ENCODE results near the gene ACTL10. TPM values are rescaled to one million over a fixed set of nuclear protein-coding genes. Genes with fewer than 3 reads are reported as not detected.

Gene ACTL10
- total RNA-seq, 4 donors from 2014 or later, result 1.5 to 14.1 (median 3.0) TPM; not detected in 1

DNA sequence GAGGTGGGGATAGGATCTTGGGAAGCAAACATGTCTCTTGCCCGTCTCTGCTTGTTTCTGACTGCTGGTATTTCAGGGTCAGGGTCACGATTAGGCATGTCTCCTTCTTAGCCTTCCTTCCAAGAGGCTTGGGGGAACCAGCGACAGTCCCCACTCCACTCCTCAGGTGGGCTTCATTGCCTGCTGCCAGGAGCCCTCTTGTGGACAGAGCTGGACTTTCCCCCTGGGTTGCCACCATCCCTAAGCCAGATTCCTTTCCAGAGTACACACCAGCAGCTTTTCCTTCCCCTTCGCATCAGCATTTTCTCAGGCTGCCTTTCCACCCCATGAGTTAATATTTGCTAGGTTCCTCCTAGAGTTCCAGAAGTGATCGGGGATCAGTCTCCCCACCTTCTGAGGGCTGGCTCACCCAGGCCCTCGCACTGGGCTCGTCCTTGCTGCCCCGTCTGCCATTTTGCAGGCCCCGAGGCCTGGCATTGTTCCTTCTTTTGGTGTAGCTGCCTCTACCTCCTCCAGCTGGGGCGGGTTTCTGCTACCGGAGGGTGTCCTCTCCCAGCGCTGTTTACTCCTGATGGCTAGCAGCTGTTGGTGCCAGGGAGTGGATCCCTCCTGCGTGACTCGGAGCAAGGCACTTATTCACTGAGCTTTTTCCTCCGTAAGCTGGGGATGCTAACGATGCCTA, 13.4 kb upstream of the ACTL10 start:
- intact Hi-C loops (cut with DNase I; ENCODE audit: low total_unique reads) (loop anchor here (2.0 kb wide), 1 partner anchor 195 kb away; no protein-coding TSS in a partner anchor), in situ Hi-C loops (cut with MboI; ENCODE audit: low pct_ligation_motif_present in 1 of 4, low pct_unique_long_range_greater_than_20kb in 1 of 4, low sequenced_read_pairs in 3 of 4) (loop anchor here (5.0 to 10.0 kb wide), 3 partner anchors 189 to 201 kb away; no protein-coding TSS in a partner anchor)
- DNase-seq, result peak; percentile 64
- TF ChIP-seq POLR2AphosphoS5 (IDR thresholded peaks at IDR 0.05) (peak in 2 of 3 donors; percentile 4 to 8), EP300 (IDR thresholded peaks at IDR 0.05; ENCODE audit: low read depth) (no peak)
- TF ChIP-seq, protein P1, sequence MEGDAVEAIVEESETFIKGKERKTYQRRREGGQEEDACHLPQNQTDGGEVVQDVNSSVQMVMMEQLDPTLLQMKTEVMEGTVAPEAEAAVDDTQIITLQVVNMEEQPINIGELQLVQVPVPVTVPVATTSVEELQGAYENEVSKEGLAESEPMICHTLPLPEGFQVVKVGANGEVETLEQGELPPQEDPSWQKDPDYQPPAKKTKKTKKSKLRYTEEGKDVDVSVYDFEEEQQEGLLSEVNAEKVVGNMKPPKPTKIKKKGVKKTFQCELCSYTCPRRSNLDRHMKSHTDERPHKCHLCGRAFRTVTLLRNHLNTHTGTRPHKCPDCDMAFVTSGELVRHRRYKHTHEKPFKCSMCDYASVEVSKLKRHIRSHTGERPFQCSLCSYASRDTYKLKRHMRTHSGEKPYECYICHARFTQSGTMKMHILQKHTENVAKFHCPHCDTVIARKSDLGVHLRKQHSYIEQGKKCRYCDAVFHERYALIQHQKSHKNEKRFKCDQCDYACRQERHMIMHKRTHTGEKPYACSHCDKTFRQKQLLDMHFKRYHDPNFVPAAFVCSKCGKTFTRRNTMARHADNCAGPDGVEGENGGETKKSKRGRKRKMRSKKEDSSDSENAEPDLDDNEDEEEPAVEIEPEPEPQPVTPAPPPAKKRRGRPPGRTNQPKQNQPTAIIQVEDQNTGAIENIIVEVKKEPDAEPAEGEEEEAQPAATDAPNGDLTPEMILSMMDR (IDR thresholded peaks at IDR 0.05), result peak; percentile 71 to 81 (median 76)
- Histone ChIP-seq H3K36me3 (no peaks in the 10 kb centered on the region), H3K9me3 (no peaks in the 10 kb centered on the region), H3K27me3 (no peaks in the 10 kb centered on the region), H3K4me1 (peaks cover 17 to 45% (median 22%) of the 10 kb centered on the region in 4 donors), H3K27ac (peak overlapping the region; percentile 36 to 74 (median 54)), H3K4me3 (no peak overlapping the region)
- 0 to 34% methylated on average over 2 to 16 of the region's 16 CpGs for WGBS, 2 donors (ENCODE audit: low coverage in 1 of 2)

GRCh38 chr20:33653900-33654596, 12.7 kb upstream of the ACTL10 start:
- in situ Hi-C loops (cut with MboI; ENCODE audit: low pct_ligation_motif_present in 1 of 4, low pct_unique_long_range_greater_than_20kb in 1 of 4, low sequenced_read_pairs in 3 of 4) (loop anchor here (5.0 to 10.0 kb wide), 3 partner anchors 189 to 202 kb away; no protein-coding TSS in a partner anchor), intact Hi-C loops (cut with DNase I; ENCODE audit: low total_unique reads) (loop anchor here (2.0 kb wide), 1 partner anchor 195 kb away; no protein-coding TSS in a partner anchor)
- H3K9me3 ChIP-seq, result no peaks in the 10 kb centered on the region
- H3K4me1 ChIP-seq, result peaks cover 14 to 38% (median 20%) of the 10 kb centered on the region in 4 donors
- peak overlapping the region; percentile 37 to 74 (median 54) for H3K27ac ChIP-seq
- TF ChIP-seq POLR2AphosphoS5 (IDR thresholded peaks at IDR 0.05) (peak; percentile 75 to 82 (median 76)), POLR2A (IDR thresholded peaks at IDR 0.05) (no peak), EP300 (IDR thresholded peaks at IDR 0.05; ENCODE audit: low read depth) (no peak)
- TF ChIP-seq, protein P1 (IDR thresholded peaks at IDR 0.05), result no peak
- peaks cover 0 to 3% (median 0%) of the 10 kb centered on the region in 4 donors for H3K36me3 ChIP-seq
- no peaks in the 10 kb centered on the region for H3K27me3 ChIP-seq
- WGBS, 2 donors (ENCODE audit: low coverage in 1 of 2), result 41% methylated on average over 10 of the region's 11 CpGs; no CpG with 5 or more reads in 1 of the 2 donors
- DNase-seq, result peak; percentile 87
- H3K4me3 ChIP-seq, result no peak overlapping the region

DNA sequence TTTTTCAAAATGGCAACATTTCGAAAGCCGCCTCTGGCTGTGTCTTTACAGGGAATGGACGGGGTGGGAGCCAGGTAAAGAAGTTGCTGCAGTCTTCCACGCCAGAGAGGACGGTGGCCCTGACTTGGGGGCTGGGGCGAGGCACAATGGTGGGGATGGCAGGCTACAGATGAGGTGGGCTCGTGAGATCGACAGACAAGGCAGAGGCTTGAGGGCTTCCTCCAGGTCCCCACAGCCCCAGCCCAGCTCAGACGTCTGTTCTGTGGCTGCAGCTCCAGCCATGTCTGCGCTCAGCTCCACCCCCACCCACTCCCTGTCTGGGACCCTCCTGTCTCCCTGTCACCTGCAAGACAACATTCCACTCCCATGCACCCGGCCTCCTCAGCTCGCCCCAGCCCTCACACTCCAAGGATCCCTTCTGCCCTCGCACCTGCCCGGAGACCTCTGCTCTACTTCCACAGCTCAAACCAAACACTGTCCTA, 12.0 kb upstream of the ACTL10 start:
- 48 to 66% methylated on average over 4 to 14 of the region's 14 CpGs for WGBS, 2 donors (ENCODE audit: low coverage in 1 of 2)
- intact Hi-C loops (cut with DNase I; ENCODE audit: low total_unique reads), result no loop called here
- H3K27ac ChIP-seq, result peak overlapping the region; percentile 17 to 74 (median 39)
- H3K9me3 ChIP-seq, result no peaks in the 10 kb centered on the region
- in situ Hi-C loops (cut with MboI; ENCODE audit: low pct_ligation_motif_present in 1 of 4, low pct_unique_long_range_greater_than_20kb in 1 of 4, low sequenced_read_pairs in 3 of 4), result loop anchor here (5.0 to 10.0 kb wide), 3 partner anchors 190 to 202 kb away; no protein-coding TSS in a partner anchor
- TF ChIP-seq POLR2AphosphoS5 (IDR thresholded peaks at IDR 0.05) (no peak), EP300 (IDR thresholded peaks at IDR 0.05; ENCODE audit: low read depth) (no peak), POLR2A (IDR thresholded peaks at IDR 0.05) (no peak)
- TF ChIP-seq, protein P1 (IDR thresholded peaks at IDR 0.05), result no peak
- peaks cover 14 to 31% (median 20%) of the 10 kb centered on the region in 4 donors for H3K4me1 ChIP-seq
- no peak for DNase-seq
- H3K4me3 ChIP-seq, result no peak overlapping the region
- H3K36me3 ChIP-seq, result peaks cover 0 to 4% (median 1%) of the 10 kb centered on the region in 4 donors
- H3K27me3 ChIP-seq, result no peaks in the 10 kb centered on the region

DNA sequence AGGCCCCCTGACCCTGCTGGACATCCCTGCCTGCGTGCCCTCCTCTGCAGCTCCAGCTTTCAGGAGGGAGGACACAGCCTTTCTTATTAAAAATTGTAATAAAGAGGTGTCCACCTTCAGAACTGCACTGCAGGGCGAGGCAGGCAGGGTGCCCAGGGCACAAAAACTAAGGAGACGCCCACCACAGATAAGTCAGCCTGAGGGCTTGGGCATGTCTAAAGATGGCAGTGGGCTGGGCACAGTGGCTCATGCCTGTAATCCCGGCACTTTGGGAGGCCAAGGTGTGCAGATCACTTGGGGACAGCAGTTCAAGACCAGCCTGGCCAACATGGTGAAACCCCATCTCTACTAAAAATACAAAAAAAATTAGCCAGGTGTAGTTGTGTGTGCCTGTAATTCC, 11.6 kb upstream of the ACTL10 start:
- 72% methylated on average over 4 of the region's 4 CpGs; no CpG with 5 or more reads in 1 of the 2 donors for WGBS, 2 donors (ENCODE audit: low coverage in 1 of 2)
- no peaks in the 10 kb centered on the region for H3K9me3 ChIP-seq
- H3K27me3 ChIP-seq, result no peaks in the 10 kb centered on the region
- intact Hi-C loops (cut with DNase I; ENCODE audit: low total_unique reads) (no loop called here), in situ Hi-C loops (cut with MboI; ENCODE audit: low pct_ligation_motif_present in 1 of 4, low pct_unique_long_range_greater_than_20kb in 1 of 4, low sequenced_read_pairs in 3 of 4) (loop anchor here in 2 of 4 donors (10.0 kb wide), 2 partner anchors 190 to 200 kb away; no protein-coding TSS in a partner anchor)
- peaks cover 14 to 31% (median 20%) of the 10 kb centered on the region in 4 donors for H3K4me1 ChIP-seq
- H3K36me3 ChIP-seq, result peaks cover 0 to 4% (median 1%) of the 10 kb centered on the region in 4 donors
- no peak for TF ChIP-seq EP300 (IDR thresholded peaks at IDR 0.05; ENCODE audit: low read depth)
- TF ChIP-seq, protein P1 (IDR thresholded peaks at IDR 0.05), result no peak
- no peak for TF ChIP-seq POLR2A (IDR thresholded peaks at IDR 0.05)
- TF ChIP-seq POLR2AphosphoS5 (IDR thresholded peaks at IDR 0.05), result no peak
- no peak overlapping the region for H3K4me3 ChIP-seq
- DNase-seq, result no peak
- H3K27ac ChIP-seq, result no peak overlapping the region
